ENCODE data around the gene TMUB2.
A peak's percentile ranks its signal among the peaks of the same experiment; 100 is the strongest.

TMUB2 gene

GRCh38 chr17:44218344-44219107, 31.8 kb downstream of the TMUB2 start (continued):
- TF ChIP-seq ZNF704 (tag by site-specific recombination; IDR thresholded peaks at IDR 0.05) (no peak), ZNF677 (tag by site-specific recombination; IDR thresholded peaks at IDR 0.05) (no peak), EGR2 (tag by site-specific recombination; IDR thresholded peaks at IDR 0.05; ENCODE audit: low read depth) (no peak), TCF7L2 (IDR thresholded peaks at IDR 0.05; ENCODE audit: borderline replicate concordance, low read depth, low read length) (no peak), KLF1 (tag by site-specific recombination; IDR thresholded peaks at IDR 0.05) (0 out of 2 replicates have a peak, but pooled peaks have one; percentile 7), ZNF629 (tag by site-specific recombination; IDR thresholded peaks at IDR 0.05) (peak; percentile 50; the same call in 1 of the 2 replicates), ZNF513 (tag by site-specific recombination; IDR thresholded peaks at IDR 0.05) (peak; percentile 91), SP3 (tag by site-specific recombination; IDR thresholded peaks at IDR 0.05) (peak; percentile 67), ZNF596 (tag by site-specific recombination; IDR thresholded peaks at IDR 0.05) (no peak), ZBTB48 (tag by site-specific recombination; IDR thresholded peaks at IDR 0.05) (0 out of 2 replicates have a peak, but pooled peaks have one; percentile 13), ZBTB44 (tag by site-specific recombination; IDR thresholded peaks at IDR 0.05) (no peak), ZNF549 (tag by site-specific recombination; IDR thresholded peaks at IDR 0.05) (no peak), ZBTB20 (tag by site-specific recombination; IDR thresholded peaks at IDR 0.05) (no peak), ZNF707 (tag by site-specific recombination; IDR thresholded peaks at IDR 0.05) (no peak), ZNF624 (tag by site-specific recombination; IDR thresholded peaks at IDR 0.05) (no peak), MEIS1 (CRISPR knock-in tag; IDR thresholded peaks at IDR 0.05; ENCODE audit: borderline replicate concordance) (no peak), REST (tag by site-specific recombination; IDR thresholded peaks at IDR 0.05) (no peak), GLIS2 (tag by site-specific recombination; IDR thresholded peaks at IDR 0.05) (no peak), ZNF24 (tag by site-specific recombination; IDR thresholded peaks at IDR 0.05) (no peak), ZNF701 (tag by site-specific recombination; IDR thresholded peaks at IDR 0.05) (no peak), ZNF791 (tag by site-specific recombination; IDR thresholded peaks at IDR 0.05) (no peak), ZNF221 (tag by site-specific recombination; IDR thresholded peaks at IDR 0.05; ENCODE audit: borderline replicate concordance) (no peak), PRDM10 (tag by site-specific recombination; IDR thresholded peaks at IDR 0.05) (no peak), ZNF660 (tag by site-specific recombination; IDR thresholded peaks at IDR 0.05) (no peak), ZNF777 (tag by site-specific recombination; IDR thresholded peaks at IDR 0.05; ENCODE audit: borderline replicate concordance) (no peak), ZNF600 (tag by site-specific recombination; IDR thresholded peaks at IDR 0.05) (no peak), BCL11A (tag by site-specific recombination; IDR thresholded peaks at IDR 0.05; ENCODE audit: low read depth) (0 out of 2 replicates have a peak, but pooled peaks have one; percentile 20), ZNF16 (tag by site-specific recombination; IDR thresholded peaks at IDR 0.05; ENCODE audit: low read depth) (no peak), ZNF558 (tag by site-specific recombination; IDR thresholded peaks at IDR 0.05) (no peak), ZNF561 (tag by site-specific recombination; IDR thresholded peaks at IDR 0.05; ENCODE audit: borderline replicate concordance) (no peak)

All from HEK293 (cell line).